Upper lobe of right lung (tissue), 1 donor: ENCODE results near the gene GJB5. TPM values are rescaled to one million over a fixed set of nuclear protein-coding genes. Genes with fewer than 3 reads are reported as not detected.

ENCODE experiments used
- ATAC-seq: fragments of 200-7000 bp; cut with Tn5 transposase; one replicate; pipeline ENCODE4 v1.9.1; 2020; ENCODE audit warnings: mild to moderate bottlenecking, moderate library complexity
- DNase-seq: peaks from one replicate; pipeline ENCODE4 v3.0.0-alpha.2; 2020
- H3K27ac ChIP-seq: fragments of 200-600 bp; one replicate; pipeline ENCODE4 v1.8.0; 2022
- H3K27me3 ChIP-seq: fragments of 200-600 bp; one replicate; pipeline ENCODE4 v1.8.0; 2022; ENCODE audit warnings: mild to moderate bottlenecking
- H3K36me3 ChIP-seq: fragments of 200-600 bp; one replicate; pipeline ENCODE4 v1.8.0; 2022
- H3K4me1 ChIP-seq: fragments of 200-600 bp; one replicate; pipeline ENCODE4 v1.8.0; 2022
- H3K4me3 ChIP-seq: fragments of 200-600 bp; one replicate; pipeline ENCODE4 v1.8.0; 2022; ENCODE audit warnings: mild to moderate bottlenecking
- H3K9me3 ChIP-seq: fragments of 200-600 bp; one replicate; pipeline ENCODE4 v1.8.0; 2022
- CTCF ChIP-seq: fragments of 200-600 bp; IDR thresholded peaks from one replicate; pipeline ENCODE4 v1.8.0; 2022; ENCODE audit warnings: antibody characterized with exemption
- intact Hi-C: fragments of 100-400 bp; cut with DNase I; formaldehyde crosslinking; loops from one replicate; pipeline ENCODE4 v1.11.0; 2022
- total RNA-seq: library from RNA; stranded (reverse); fragmentation: NEBNext Ultra II Directional; extraction: Animal tissue kit (Norgen Biotek cat#: 25700); gene quantifications from one replicate; pipeline ENCODE4 v1.2.1, GENCODE V29; 2021
- donor health status: DM: no; HTN: yes; CAD: no; lungs with severe emphysema.

Gene GJB5
- total RNA-seq, 1 donor from 2014 or later, result not detected

- ATAC-seq (peak; percentile 25), DNase-seq (peak; percentile 52)
- intact Hi-C loops, result no loop called here
- H3K27me3 ChIP-seq, result peaks cover 31% of the 10 kb centered on the region
- no peak overlapping the region for H3K27ac ChIP-seq
- no peaks in the 10 kb centered on the region for H3K36me3 ChIP-seq
- no peak for TF ChIP-seq CTCF
- H3K9me3 ChIP-seq, result no peaks in the 10 kb centered on the region
- peak overlapping the region; percentile 21 for H3K4me3 ChIP-seq
- H3K4me1 ChIP-seq, result peaks cover 16% of the 10 kb centered on the region
Measured at GRCh38 chr1:34781844-34782391, 27.1 kb downstream of the GJB5 start.

GRCh38 chr1:34784751-34785221 lies 29.9 kb downstream of the GJB5 start:
- Histone ChIP-seq H3K4me1 (peaks cover 20% of the 10 kb centered on the region), H3K27ac (no peak overlapping the region), H3K27me3 (peaks cover 26% of the 10 kb centered on the region), H3K36me3 (no peaks in the 10 kb centered on the region), H3K9me3 (no peaks in the 10 kb centered on the region), H3K4me3 (no peak overlapping the region)
- intact Hi-C loops, result no loop called here
- DNase-seq, result no peak
- ATAC-seq, result no peak
- TF ChIP-seq CTCF, result no peak

GRCh38 chr1:34785231-34785874 lies 30.5 kb downstream of the GJB5 start:
- no peak for ATAC-seq
- DNase-seq, result no peak

GRCh38 chr1:34785875-34786470 lies 31.1 kb downstream of the GJB5 start:
- no peak for TF ChIP-seq CTCF
- intact Hi-C loops, result no loop called here
- H3K36me3 ChIP-seq, result no peaks in the 10 kb centered on the region
- H3K9me3 ChIP-seq, result no peaks in the 10 kb centered on the region
- no peak overlapping the region for H3K4me3 ChIP-seq
- peaks cover 17% of the 10 kb centered on the region for H3K4me1 ChIP-seq
- peaks cover 17% of the 10 kb centered on the region for H3K27me3 ChIP-seq
- no peak overlapping the region for H3K27ac ChIP-seq
- no peak for ATAC-seq
- DNase-seq, result no peak

More at GRCh38 chr1:34785231-34785874, 30.5 kb downstream of the GJB5 start:
- Histone ChIP-seq H3K27me3 (peaks cover 23% of the 10 kb centered on the region), H3K9me3 (no peaks in the 10 kb centered on the region), H3K4me1 (peaks cover 20% of the 10 kb centered on the region), H3K36me3 (no peaks in the 10 kb centered on the region), H3K4me3 (no peak overlapping the region), H3K27ac (no peak overlapping the region)
- no peak for TF ChIP-seq CTCF
- intact Hi-C loops, result no loop called here

- Histone ChIP-seq H3K4me3 (no peak overlapping the region), H3K36me3 (no peaks in the 10 kb centered on the region), H3K4me1 (peaks cover 9% of the 10 kb centered on the region), H3K9me3 (no peaks in the 10 kb centered on the region), H3K27ac (no peak overlapping the region), H3K27me3 (peaks cover 9% of the 10 kb centered on the region)
- intact Hi-C loops, result no loop called here
- DNase-seq (no peak), ATAC-seq (peak; percentile 89)
- peak; percentile 82 for TF ChIP-seq CTCF
Measured at GRCh38 chr1:34786521-34787325, 31.9 kb downstream of the GJB5 start.
